Measurements from ENCODE around the gene PTPRJ.

GRCh38 chr11:48032721-48033120, 52.4 kb downstream of the PTPRJ start:
- TF ChIP-seq, protein P1, sequence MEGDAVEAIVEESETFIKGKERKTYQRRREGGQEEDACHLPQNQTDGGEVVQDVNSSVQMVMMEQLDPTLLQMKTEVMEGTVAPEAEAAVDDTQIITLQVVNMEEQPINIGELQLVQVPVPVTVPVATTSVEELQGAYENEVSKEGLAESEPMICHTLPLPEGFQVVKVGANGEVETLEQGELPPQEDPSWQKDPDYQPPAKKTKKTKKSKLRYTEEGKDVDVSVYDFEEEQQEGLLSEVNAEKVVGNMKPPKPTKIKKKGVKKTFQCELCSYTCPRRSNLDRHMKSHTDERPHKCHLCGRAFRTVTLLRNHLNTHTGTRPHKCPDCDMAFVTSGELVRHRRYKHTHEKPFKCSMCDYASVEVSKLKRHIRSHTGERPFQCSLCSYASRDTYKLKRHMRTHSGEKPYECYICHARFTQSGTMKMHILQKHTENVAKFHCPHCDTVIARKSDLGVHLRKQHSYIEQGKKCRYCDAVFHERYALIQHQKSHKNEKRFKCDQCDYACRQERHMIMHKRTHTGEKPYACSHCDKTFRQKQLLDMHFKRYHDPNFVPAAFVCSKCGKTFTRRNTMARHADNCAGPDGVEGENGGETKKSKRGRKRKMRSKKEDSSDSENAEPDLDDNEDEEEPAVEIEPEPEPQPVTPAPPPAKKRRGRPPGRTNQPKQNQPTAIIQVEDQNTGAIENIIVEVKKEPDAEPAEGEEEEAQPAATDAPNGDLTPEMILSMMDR (IDR thresholded peaks at IDR 0.05; ENCODE audit: poor library complexity) = no peak
- TF ChIP-seq EZH2 (IDR thresholded peaks at IDR 0.05; ENCODE audit: borderline replicate concordance) = no peak

All from hepatocyte (in vitro differentiated cells).